HepG2 (cell line): ENCODE data around the gene TBC1D16. TPM values are rescaled to one million over a fixed set of nuclear protein-coding genes. Genes with fewer than 3 reads are reported as not detected.

ENCODE experiments used
- AGO2 ChIP-seq: fragments of 200-400 bp; formaldehyde crosslinking; optimal IDR thresholded peaks from 2 replicates; pipeline ENCODE3; 2017; ENCODE audit warnings: mild to moderate bottlenecking, low read depth, low read length, moderate library complexity
- CBFB ChIP-seq: sonication (generic); formaldehyde crosslinking; IDR thresholded peaks from 2 replicates; pipeline ENCODE4 v1.4.0; 2020; ENCODE audit warnings: missing genetic modification reagents
- CHD2 ChIP-seq: IDR thresholded peaks from 2 replicates; pipeline ENCODE4 v1.6.1; 2011; ENCODE audit warnings: low read depth, low read length, improper control_type of control experiment
- ESRRA ChIP-seq: sonication (generic); formaldehyde crosslinking; IDR thresholded peaks from 2 replicates; pipeline ENCODE4 v1.5.1; 2020; ENCODE audit warnings: mild to moderate bottlenecking, low read depth, missing genetic modification reagents
- FOSL2 ChIP-seq: sonication (generic); formaldehyde crosslinking; IDR thresholded peaks from 2 replicates; pipeline ENCODE4 v1.4.0; 2020; ENCODE audit warnings: missing genetic modification reagents
- HBP1 ChIP-seq: IDR thresholded peaks from 2 replicates; pipeline ENCODE4 v1.6.1; 2016; ENCODE audit warnings: low read depth, control low read depth
- KDM3A ChIP-seq: IDR thresholded peaks from 2 replicates; pipeline ENCODE4 v1.6.1; 2018; ENCODE audit warnings: low read depth, missing compliant biosample characterization
- KLF12 ChIP-seq: sonication (generic); formaldehyde crosslinking; IDR thresholded peaks from 2 replicates; pipeline ENCODE4 v1.4.0; 2020; ENCODE audit warnings: missing genetic modification reagents, borderline replicate concordance
- MATR3 ChIP-seq: sonication (generic); formaldehyde crosslinking; IDR thresholded peaks from 2 replicates; pipeline ENCODE4 v1.4.0; 2020; ENCODE audit warnings: missing genetic modification reagents
- MED1 ChIP-seq: sonication (generic); formaldehyde crosslinking; IDR thresholded peaks from 2 replicates; pipeline ENCODE4 v1.4.0; 2020; ENCODE audit warnings: missing genetic modification reagents
- MNT ChIP-seq: fragments of 450-650 bp; IDR thresholded peaks from 2 replicates; pipeline ENCODE4 v1.6.1; 2016
- MYC ChIP-seq: sonication (generic); formaldehyde crosslinking; IDR thresholded peaks from 2 replicates; pipeline ENCODE4 v1.9.0; 2021; ENCODE audit warnings: missing genetic modification reagents, borderline replicate concordance
- NONO ChIP-seq, 2 experiments: fragments of 450-650 bp in 1 of 2; sonication (generic) in 1 of 2; formaldehyde crosslinking in 1 of 2; IDR thresholded peaks in 1 of 2; conservative IDR thresholded peaks in 1 of 2; 2 replicates each; pipeline versions ENCODE4 v1.6.1 to v1.8.0; 2017 to 2022; ENCODE audit warnings: mild to moderate bottlenecking in 1 of 2, missing genetic modification reagents in 1 of 2, moderate library complexity in 1 of 2
- PCBP1 ChIP-seq: fragments of 200-400 bp; formaldehyde crosslinking; IDR thresholded peaks from 2 replicates; pipeline ENCODE4 v1.6.1; 2017; ENCODE audit warnings: mild to moderate bottlenecking, low read depth, low read length, borderline replicate concordance
- PRMT3 ChIP-seq: sonication (generic); formaldehyde crosslinking; IDR thresholded peaks from 2 replicates; pipeline ENCODE4 v1.8.1; 2022; ENCODE audit warnings: low read depth, mild to moderate bottlenecking, moderate library complexity, missing genetic modification reagents, borderline replicate concordance
- SIN3A ChIP-seq: IDR thresholded peaks from 2 replicates; pipeline ENCODE4 v1.6.1; 2011; ENCODE audit warnings: low read depth, mild to moderate bottlenecking, control low read depth, low read length, borderline replicate concordance
- STAT5B ChIP-seq: sonication (generic); formaldehyde crosslinking; IDR thresholded peaks from 2 replicates; pipeline ENCODE4 v1.4.0; 2020; ENCODE audit warnings: missing genetic modification reagents
- ZFX ChIP-seq: sonication (generic); formaldehyde crosslinking; IDR thresholded peaks from 2 replicates; pipeline ENCODE4 v1.4.0; 2020; ENCODE audit warnings: mild to moderate bottlenecking, low read depth, missing genetic modification reagents, moderate library complexity
- ZNF12 ChIP-seq: sonication (generic); formaldehyde crosslinking; IDR thresholded peaks from 2 replicates; pipeline ENCODE4 v1.5.0; 2020; ENCODE audit warnings: missing genetic modification reagents
- ZNF224 ChIP-seq: sonication (generic); formaldehyde crosslinking; IDR thresholded peaks from 2 replicates; pipeline ENCODE4 v1.5.0; 2020; ENCODE audit warnings: mild to moderate bottlenecking, missing genetic modification reagents
- ZNF263 ChIP-seq: sonication (generic); formaldehyde crosslinking; IDR thresholded peaks from 2 replicates; pipeline ENCODE4 v1.4.0; 2020; ENCODE audit warnings: missing genetic modification reagents
- ZSCAN25 ChIP-seq: sonication (generic); formaldehyde crosslinking; IDR thresholded peaks from 2 replicates; pipeline ENCODE4 v1.8.0; 2022; ENCODE audit warnings: mild to moderate bottlenecking, missing genetic modification reagents
- polyA plus RNA-seq, 8 experiments: library from polyadenylated mRNA; depleted of rRNA in 3 of 8; stranded (reverse) in 7 of 8; unstranded in 1 of 8; fragments of >200 nt; fragmentation: Illumina TruSeq in 4 of 8; extraction: Trizol in 4 of 8; gene quantifications; 2 replicates each; pipeline versions ENCODE4 v1.2.1 to v1.2.3, GENCODE V29; 2011 to 2016; ENCODE audit warnings: low read depth in 4 of 8, missing spikeins in 1 of 8, mixed read lengths in 1 of 8; ENCODE audit not compliant: insufficient read depth in 1 of 8
- total RNA-seq, 5 experiments: library from RNA; depleted of rRNA; stranded (reverse); fragments of >200 nt; fragmentation: Illumina TruSeq; extraction: Trizol; gene quantifications; 2 replicates each; pipeline ENCODE4 v1.2.3, GENCODE V29; 2016; ENCODE audit warnings: low read depth in 1 of 5
- TF ChIP-seq, protein P1 (sequence below): sonication (generic); formaldehyde crosslinking; IDR thresholded peaks from 2 replicates; pipeline ENCODE4 v1.8.0; 2023; ENCODE audit warnings: mild to moderate bottlenecking, missing genetic modification reagents
- TF ChIP-seq, protein P2 (sequence below): sonication (generic); formaldehyde crosslinking; IDR thresholded peaks from 2 replicates; pipeline ENCODE4 v1.4.0; 2020; ENCODE audit warnings: mild to moderate bottlenecking, missing genetic modification reagents

Gene TBC1D16
- total and polyA plus RNA-seq, 2 of the 13 experiments (the other 11 are each of a cell fraction or from before 2014, with no cell fraction given), result 14.9 to 24.9 TPM

DNA sequence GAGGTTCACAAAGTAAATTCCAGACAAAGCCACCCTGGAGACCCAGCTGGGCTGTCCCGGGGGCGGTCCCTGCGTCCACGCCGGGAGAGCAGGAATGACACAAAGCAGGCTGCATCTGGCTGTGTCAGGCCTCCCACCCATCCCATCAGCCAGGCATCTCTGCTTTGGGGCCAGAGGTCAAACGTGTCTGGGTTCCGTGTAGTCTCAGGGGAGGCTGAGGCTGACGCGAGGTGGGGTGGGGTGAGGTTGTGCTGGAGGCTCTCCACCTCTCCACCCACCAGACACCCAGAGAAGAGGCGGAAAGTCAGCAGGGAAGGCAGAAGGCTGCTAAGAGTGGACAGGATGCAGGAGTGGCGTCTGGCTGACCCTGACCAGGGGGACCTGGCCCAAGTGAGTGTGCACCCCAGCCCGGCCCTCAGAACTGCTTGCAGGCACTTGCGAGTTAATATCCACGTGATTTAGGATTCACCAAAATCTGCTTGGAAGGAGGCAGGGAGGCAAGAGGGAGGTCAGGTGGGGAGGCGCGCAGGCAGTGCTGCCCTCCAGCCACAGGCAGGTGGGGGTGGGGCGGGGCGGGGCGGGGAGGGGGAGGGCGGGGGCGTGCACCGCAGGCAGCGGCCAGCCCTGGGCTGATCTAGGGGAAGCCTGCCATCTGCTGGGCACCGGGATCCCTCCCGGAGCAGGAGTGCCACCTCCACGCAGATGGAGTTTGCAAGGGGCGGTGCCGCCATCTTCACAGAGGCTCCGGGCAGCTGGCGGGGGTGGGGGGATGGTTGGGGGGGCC is 44.3 kb downstream of the TBC1D16 start (continued):
- TF ChIP-seq ZNF263 (CRISPR knock-in tag) (no peak), MED1 (CRISPR knock-in tag) (peak; percentile 17; the same call in 1 of the 2 replicates), MNT (no peak), PCBP1 (0 out of 2 replicates have a peak, but pooled peaks have one; percentile 89), ZNF224 (peak; percentile 57; the same call in 1 of the 2 replicates), ZNF12 (0 out of 2 replicates have a peak, but pooled peaks have one; percentile 16), ZSCAN25 (peak; percentile 70; the same call in 1 of the 2 replicates), KLF12 (peak; percentile 29; the same call in 1 of the 2 replicates), CBFB (CRISPR knock-in tag) (peak; percentile 14), NONO (IDR thresholded peaks at IDR 0.05) (no peak), NONO (CRISPR knock-in tag; conservative IDR thresholded peaks at IDR 0.05) (peak; percentile 3; the same call in 1 of the 2 replicates), CHD2 (peak; percentile 48; the same call in 1 of the 2 replicates), MATR3 (CRISPR knock-in tag) (0 out of 2 replicates have a peak, but pooled peaks have one; percentile 10), HBP1 (CRISPR knock-in tag) (peak; percentile 16), ZFX (no peak), MYC (peak; percentile 52; the same call in 1 of the 2 replicates), KDM3A (no peak), SIN3A (peak; percentile 77; the same call in 1 of the 2 replicates), FOSL2 (peak; percentile 10; the same call in 1 of the 2 replicates), AGO2 (peak; percentile 75), STAT5B (CRISPR knock-in tag) (no peak), PRMT3 (CRISPR knock-in tag) (no peak), ESRRA (CRISPR knock-in tag) (0 out of 2 replicates have a peak, but pooled peaks have one; percentile 17)
- TF ChIP-seq, protein P1, sequence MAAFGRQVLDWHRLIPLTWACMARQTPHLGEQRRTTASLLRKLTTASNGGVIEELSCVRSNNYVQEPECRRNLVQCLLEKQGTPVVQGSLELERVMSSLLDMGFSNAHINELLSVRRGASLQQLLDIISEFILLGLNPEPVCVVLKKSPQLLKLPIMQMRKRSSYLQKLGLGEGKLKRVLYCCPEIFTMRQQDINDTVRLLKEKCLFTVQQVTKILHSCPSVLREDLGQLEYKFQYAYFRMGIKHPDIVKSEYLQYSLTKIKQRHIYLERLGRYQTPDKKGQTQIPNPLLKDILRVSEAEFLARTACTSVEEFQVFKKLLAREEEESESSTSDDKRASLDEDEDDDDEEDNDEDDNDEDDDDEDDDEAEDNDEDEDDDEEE (CRISPR knock-in tag), result peak; percentile 76; the same call in 1 of the 2 replicates
- TF ChIP-seq, protein P2, sequence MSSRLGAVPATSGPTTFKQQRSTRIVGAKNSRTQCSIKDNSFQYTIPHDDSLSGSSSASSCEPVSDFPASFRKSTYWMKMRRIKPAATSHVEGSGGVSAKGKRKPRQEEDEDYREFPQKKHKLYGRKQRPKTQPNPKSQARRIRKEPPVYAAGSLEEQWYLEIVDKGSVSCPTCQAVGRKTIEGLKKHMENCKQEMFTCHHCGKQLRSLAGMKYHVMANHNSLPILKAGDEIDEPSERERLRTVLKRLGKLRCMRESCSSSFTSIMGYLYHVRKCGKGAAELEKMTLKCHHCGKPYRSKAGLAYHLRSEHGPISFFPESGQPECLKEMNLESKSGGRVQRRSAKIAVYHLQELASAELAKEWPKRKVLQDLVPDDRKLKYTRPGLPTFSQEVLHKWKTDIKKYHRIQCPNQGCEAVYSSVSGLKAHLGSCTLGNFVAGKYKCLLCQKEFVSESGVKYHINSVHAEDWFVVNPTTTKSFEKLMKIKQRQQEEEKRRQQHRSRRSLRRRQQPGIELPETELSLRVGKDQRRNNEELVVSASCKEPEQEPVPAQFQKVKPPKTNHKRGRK (CRISPR knock-in tag), result 0 out of 2 replicates have a peak, but pooled peaks have one; percentile 29
